NCI-H345 (cell line): Measurements from ENCODE around the gene ZEB2.

Experiments
- DNase-seq: peaks from one replicate; lab custom pipeline; 2025; lab: John Stamatoyannopoulos, UW

Gene ZEB2

DNA sequence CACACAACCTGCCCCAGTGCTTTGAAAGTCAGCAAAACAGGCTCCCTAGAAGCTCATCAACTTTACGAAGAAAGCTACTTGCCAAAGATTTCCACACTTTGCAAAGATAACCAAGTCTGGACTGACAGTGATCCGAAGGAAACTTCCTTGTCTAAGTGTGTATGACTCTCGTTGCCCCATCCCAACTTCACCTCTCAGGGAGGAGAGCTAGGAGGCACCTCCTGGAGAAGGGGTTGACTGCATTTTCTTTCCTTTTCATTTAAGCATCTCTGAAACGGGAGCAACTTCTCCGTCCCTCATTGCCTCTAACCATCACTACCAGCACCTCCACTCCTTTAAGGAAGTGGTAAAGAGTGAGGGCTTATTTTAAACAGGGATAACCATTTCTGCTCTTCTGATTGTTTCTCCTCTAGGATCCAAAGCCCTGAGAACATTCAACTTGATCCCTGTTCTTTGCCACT, 7.0 kb downstream of the ZEB2 start:
- DNase-seq: no peak

DNA sequence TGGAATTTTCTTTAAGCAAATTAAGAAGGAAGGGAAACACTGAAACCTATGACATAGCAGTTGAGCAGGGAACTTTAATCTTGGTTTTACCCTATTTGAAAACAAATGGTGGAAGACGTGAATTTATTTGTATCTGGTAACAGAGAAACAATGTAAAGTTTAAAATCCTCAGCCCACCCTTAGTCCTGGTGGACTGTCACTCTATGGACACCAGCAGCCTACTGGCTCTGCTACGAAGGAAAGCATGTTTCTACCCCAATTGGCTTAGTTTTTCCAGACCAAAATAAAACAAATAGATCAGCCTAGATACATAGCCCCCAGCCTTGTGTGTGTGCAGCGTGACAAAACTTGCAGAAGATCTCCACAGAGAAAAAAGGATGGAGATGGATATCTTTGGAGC, 7.4 kb downstream of the ZEB2 start:
- DNase-seq: no peak

DNA sequence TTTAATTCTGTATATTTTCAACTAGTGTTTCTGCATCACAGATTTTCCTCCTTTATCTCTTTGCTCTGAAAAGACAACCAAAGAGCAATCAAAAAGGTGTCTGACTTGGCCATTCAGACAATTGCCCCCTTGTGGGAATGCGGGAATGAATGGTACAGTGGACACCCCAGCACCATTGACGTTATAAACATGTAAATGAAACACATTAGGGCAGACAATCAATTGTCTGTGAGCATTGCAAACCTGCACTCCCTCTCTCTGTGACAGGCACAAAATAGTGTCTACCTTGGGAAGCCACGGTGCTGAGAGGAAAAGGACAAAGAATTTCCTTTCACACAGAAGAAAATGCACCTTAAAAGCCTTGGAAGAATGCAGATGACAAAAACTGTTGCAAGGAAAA, 8.0 kb downstream of the ZEB2 start:
- no peak for DNase-seq

DNA sequence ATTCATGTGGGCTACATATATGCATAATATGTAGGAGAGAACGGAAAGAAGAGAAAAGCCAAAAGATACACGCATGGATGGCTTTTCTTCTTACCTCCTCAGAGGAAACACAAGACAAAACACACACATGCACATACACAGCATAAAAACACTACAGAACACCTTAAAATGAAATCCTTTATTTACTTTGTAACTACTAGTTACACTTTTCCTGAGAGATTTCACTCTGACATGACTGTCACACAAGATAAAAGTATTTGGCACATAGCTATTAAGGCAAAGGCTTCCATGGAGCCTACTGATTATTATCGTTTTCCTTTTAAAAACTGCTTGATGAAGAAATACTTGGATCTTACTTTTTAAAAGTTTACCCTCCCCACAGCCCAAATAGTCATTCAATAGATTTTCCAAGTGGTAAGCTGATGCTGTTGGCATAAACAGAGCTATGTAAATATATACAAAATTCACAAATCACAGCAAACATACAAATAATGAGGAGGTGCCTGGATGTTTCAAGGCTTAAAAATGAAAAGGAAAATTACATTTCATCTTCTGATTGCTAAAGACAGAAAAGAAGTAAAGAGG, 8.6 kb downstream of the ZEB2 start:
- DNase-seq: no peak

- peak; percentile 72 for DNase-seq
These were observed 9.5 kb downstream of the ZEB2 start for GRCh38 chr2:144510294-144510991.

GRCh38 chr2:144509879-144510221, 10.1 kb downstream of the ZEB2 start:
- no peak for DNase-seq

GRCh38 chr2:144509001-144509878, 10.7 kb downstream of the ZEB2 start:
- DNase-seq: peak; percentile 23

- DNase-seq: no peak
These were observed 11.6 kb downstream of the ZEB2 start for GRCh38 chr2:144508172-144508851.

- no peak for DNase-seq
These were observed 12.3 kb downstream of the ZEB2 start for GRCh38 chr2:144507441-144508171.

GRCh38 chr2:144505245-144505831, 14.6 kb downstream of the ZEB2 start:
- DNase-seq: peak; percentile 23

- no peak for DNase-seq
These were observed 15.7 kb downstream of the ZEB2 start for GRCh38 chr2:144504218-144504641.

GRCh38 chr2:144503242-144503641, 16.7 kb downstream of the ZEB2 start:
- no peak for DNase-seq

GRCh38 chr2:144502369-144502768, 17.6 kb downstream of the ZEB2 start:
- DNase-seq: no peak

GRCh38 chr2:144501627-144502026, 18.3 kb downstream of the ZEB2 start:
- DNase-seq: no peak

- DNase-seq: no peak
These were observed 18.8 kb downstream of the ZEB2 start for GRCh38 chr2:144501118-144501517.

GRCh38 chr2:144500563-144500962, 19.4 kb downstream of the ZEB2 start:
- no peak for DNase-seq

- no peak for DNase-seq
These were observed 21.6 kb downstream of the ZEB2 start for GRCh38 chr2:144498277-144498676.

GRCh38 chr2:144496977-144497598, 22.8 kb downstream of the ZEB2 start:
- DNase-seq: no peak

DNA sequence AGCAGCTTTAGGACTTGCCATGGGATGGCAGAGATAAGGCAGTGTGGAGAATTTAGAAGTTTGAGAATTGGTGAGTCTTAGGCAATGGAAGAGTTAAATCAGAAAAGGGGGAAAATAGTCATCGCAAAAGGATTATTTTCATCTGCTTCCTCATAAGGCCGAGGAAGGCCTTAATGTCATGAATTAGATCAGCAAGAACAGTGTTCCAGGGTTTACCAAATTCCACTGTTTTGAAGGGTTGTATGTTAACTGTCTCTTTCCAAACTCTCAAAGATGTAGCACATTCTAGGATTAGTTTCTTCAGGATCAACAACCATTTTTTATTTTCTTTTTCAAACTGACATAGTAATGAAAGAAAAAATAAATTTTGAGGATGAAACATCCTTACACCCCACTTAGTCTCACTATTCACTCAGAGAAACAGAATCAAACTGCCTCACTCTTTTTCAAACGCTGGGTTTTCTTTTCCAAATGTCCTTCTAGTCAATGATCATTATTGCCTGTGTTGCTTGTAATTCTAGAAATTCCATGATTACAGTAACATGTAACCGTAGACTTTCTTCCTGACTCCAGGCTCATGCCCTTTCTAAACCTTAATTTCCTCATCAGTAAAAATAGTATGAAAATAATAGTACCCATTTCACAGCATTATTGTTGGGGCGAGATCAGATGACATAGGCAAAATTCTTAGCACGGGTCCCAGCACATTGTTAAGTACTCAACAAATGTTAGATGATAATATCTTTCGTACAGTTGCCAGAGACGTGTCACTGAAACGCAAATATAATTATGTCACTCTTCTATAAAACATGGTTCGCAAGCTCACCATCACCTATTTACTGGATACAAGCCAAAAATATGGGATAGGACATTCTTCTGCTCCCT, 23.6 kb downstream of the ZEB2 start:
- DNase-seq: no peak
